GM21526 (cell line): ENCODE measurements around the gene MEIS2.

Experiments
- ATAC-seq: cut with Tn5 transposase; IDR thresholded peaks from one replicate; pipeline ENCODE4 v1.9.1; 2021; ENCODE audit warnings: moderate library complexity; ENCODE audit not compliant: unreplicated experiment, low FRiP score

Gene MEIS2

DNA sequence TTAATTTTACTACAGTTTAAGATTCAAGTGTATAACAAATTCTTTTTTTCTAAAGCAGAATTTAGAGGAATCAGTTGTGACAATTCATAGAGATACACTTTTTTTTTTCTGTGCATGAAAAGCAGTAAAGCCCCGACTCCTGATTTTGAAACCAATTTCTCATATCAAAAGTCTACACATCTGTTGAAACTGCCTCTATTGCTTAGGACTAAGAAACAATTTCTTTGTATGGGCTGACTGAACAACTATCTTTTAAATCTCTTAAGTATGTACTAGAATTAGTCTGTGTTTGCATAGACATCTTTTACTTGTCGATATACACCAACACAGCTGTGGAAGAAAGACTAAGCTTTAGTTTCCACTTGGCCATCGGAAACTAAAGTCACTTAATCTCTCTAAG lies 127.6 kb downstream of the MEIS2 start:
- no peak for ATAC-seq

DNA sequence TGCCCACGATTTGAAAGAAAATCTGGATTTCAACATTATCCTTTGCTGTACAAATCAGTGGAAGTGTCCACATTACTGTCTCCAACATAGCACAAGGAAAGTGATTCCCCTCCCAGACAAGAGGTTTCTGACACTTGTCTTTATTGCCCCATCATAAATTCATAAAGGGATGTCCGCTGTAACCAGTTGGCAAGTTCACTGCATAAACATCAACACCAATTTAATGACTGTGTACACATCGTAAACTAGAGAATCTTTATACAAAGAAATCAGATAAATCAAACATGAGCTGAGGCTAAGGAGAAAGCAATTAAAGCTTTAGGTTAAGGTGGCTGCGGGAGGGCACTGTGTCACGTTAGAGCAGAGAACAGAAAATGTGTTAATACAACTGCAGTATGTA lies 129.8 kb downstream of the MEIS2 start:
- no peak for ATAC-seq

DNA sequence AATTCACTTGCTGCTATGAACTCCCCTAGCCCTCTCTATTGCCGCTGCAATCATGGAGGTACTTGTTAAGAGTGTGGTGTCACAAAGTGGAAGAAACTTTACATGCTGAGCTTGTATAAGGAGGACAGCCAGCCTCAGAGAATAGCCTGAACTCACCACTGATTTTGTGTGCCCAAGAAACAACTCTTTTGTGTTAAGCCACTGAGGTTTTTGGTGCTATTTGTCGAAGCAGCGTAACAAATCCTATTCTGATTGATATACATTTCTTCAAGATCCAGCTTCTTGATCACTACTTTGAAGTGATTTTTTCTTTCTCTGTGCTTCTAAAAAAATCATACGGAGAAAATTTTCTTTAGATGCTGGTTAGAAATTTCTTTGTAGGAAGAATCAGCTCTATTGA lies 132.4 kb downstream of the MEIS2 start:
- no peak for ATAC-seq

DNA sequence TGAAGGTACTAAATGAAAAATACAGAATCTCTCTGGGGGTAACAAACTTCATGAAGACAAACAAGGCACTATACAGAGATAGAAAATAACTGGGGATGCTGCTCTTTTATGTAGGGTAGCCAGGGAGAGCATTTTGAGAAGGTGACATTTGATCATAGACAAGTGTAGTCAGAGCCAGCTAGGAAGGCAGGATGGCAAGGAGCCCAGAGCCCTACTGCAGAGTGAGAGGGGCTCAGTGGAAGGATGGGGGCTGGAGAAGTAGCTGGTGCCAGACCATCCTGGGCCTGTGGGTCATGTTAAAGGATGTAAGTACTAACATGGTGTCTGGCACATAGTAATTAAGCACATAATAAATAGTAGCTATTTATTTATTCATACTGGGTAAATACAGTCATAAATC lies 133.6 kb downstream of the MEIS2 start:
- ATAC-seq, result no peak

DNA sequence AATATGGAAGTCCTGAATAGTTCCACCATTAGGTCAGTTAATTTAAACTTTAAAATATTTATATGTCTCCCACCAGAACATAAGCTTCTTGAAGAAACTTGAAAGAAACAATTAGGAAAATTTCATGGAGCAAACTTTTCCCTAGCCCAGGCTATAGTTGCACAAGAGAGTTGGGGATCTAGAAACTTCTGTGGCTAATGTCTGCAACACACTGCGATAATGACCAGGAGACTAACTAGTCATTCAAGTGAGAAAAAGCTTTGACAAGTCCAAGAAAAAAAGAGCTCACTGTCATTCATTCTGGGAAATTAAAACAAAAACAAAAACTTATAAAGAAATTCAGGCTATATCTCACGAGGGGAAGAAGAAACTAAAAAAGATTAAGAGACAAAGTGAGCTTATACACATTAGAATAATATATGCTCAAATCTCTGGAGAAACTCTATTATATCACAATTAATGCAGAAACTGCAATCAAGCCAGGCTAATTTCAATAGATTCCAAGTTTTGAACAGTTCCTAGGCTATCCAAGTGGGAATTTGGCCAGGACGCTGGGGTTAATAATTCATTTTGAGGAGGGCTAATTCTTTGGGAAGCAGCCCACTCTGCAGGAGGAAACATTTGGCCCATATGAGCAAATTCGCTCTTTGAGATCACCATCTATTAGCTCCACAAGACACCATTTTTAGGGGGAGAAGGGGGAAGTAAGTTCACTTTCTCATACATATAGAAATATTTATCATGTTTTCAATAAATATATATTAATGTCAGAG lies 134.6 kb downstream of the MEIS2 start:
- no peak for ATAC-seq

DNA sequence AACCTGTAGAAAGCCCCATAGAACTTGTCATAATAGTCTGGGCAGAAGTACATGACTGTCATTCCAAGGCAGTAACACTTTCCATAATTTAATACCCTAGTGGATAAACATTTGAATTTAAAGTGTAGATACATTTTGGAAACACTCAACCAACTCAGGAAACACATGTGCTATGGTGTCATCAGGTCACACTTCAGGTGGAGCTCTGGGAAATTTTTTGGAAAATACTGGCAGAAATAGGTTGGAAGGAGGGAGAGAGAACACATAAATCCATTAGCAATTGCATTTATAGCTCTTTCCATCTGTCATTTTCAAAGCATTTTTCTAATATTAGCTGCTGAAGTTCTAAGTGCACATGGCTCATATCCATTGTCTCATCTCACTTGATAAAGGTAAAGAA lies 135.7 kb downstream of the MEIS2 start:
- ATAC-seq, result no peak

DNA sequence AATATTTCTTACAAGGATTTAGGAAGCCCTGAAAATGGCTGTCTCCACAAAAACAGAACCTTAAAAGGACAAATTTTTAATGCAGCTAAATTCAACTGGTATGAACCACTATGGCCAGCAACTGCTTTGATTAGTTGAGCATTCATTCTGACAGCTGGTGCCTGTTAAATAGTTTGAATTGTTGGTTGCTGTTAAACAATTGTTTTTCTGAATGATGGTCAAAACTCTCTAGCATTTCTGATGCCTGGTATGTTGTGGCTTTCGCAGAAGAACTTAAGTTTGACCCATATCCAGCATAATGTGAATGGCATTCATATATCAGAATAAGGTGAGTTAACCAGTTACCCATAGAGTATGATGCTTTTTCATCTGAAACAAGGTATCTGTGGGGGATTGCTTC lies 138.4 kb downstream of the MEIS2 start:
- ATAC-seq, result no peak

DNA sequence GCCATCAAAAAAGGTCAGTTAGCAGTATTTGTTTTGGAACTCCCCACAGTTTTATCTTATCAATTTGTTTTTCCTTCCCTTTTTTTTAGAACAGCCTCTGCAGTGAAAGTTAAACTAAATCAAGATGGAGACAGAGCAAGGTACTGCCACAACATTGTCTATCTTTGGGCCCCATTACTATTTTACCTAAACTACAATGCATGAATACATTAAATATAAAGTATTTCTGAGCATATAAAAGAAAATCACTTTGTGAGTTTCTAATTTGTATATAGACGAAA lies 139.5 kb downstream of the MEIS2 start:
- no peak for ATAC-seq

DNA sequence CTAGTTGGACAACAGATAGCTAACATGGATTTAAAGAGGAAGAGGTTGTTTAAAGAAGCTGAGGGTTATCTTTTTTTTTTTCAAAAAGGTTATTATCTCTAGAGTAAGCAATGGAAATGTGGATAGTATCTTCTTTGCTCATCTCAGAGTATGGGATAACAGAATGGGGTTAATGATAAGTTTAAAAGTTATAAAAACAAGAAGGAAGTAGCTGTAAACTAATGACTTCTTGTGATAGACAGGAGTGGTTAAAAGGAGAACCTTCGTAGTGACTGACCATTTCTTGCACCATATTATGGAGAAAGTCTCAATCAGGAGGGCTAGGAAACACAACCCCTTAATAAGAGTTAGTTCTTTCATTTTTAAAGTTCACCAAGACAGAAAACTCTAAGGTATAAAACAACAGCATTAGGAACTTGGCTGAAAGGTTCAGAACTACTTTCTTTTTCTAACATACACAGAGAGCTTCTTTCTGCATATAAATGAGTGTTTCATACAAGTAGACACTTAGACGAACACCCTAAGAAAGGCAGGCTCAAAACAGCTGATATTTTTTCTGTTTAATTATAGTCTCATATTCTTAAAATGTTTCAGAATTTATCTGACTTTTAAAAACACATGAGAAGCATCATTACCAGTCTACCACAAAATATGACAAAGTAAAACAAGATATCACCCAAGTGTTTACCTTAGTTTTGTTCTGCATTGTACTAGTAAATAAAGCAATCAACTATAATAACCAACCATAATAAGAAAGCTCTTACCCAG lies 140.0 kb downstream of the MEIS2 start:
- no peak for ATAC-seq

DNA sequence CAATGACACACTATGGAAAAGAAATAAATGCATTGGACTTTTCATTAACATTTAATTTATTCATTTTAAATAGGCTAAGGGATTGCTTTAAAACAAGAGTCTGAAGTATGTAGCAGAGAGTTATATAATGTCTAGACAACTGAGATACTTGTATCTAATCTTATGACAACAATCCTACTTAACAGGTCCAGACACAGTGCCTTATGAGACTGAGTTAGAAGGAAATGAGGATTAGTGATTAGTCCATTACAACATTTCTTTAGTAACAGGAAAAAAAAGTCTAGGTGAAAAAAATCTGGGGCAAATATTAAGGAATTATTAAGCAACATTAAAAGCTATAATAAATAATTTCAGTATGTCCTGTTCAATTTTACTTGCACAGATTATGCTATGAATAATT lies 140.6 kb downstream of the MEIS2 start:
- ATAC-seq, result no peak

DNA sequence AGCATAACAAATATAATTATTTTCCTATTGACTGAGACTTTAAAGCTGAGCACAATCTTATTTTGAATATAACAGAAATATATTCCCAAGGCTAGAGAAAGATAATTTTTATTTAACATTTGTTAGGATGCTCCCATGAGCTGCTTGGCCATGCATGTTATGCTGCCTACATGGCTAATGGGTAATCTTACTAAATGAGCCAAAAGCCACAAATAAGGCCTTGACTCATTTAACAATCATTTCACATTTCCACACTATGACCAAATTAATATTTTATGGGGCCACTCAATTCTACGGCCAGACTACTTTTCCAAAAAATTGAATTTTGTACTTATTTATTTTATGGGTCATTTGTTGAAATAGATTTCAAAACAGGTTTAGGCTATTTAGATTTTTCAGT lies 141.7 kb downstream of the MEIS2 start:
- no peak for ATAC-seq

DNA sequence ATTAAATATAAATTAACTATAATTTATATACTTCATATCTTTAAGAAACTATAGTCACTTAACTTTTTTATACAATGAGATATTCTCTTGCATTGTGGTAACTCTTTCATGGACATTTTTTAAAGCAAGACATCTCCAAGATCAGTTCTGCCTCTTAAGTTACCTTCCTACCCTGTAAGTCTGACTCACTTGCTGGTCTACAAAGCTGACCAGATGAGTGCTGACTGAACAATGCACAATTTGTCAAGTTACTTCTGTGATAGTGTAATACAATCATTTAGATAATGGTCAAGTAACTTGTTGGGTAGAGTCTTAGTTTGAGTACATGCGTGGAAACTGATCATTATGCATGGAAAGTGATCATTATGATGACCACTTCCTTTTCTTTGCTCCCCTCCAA lies 145.9 kb downstream of the MEIS2 start:
- no peak for ATAC-seq

DNA sequence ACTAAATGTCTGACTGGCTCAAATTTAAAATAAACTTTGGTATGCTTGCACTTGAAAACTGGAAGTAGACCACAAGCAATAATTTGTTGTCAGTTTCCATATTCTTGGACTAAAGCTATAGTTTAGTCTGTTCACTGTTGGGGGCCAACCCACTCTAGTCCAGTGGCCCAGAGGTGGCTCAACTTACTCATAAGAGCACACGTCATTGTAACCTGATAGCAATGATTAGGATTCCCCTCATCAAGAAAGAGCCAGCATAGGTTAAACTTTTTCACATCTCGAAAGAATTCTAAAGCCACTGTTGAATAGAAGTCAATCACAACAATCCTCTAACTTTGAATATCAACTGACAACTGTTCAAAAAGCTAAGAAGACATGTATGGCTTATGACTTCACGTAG lies 147.0 kb downstream of the MEIS2 start:
- ATAC-seq, result no peak

DNA sequence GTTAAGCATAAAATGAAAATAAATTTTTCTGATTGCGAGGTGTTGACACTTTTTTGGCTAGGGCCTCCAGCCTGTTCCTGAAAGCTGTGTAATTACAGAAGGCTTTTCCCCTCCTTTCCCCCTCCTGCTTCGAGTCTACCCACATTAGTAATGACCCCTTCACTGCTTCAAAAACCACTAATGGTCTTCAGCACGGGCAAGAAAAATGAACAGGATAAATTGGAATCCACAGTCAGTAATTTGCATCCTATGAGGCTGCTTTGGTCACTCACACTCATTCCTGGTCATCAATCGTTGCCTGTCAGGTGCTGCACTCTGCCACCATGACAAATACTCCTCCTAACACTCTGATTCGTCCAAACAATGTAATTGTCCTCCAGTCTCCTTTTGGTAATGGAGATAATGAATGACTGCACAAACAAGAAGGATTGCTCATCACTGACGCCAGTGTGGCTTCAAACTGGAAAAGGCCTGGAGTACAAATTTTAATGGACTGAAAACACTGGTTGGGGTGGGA lies 148.6 kb downstream of the MEIS2 start:
- no peak for ATAC-seq

DNA sequence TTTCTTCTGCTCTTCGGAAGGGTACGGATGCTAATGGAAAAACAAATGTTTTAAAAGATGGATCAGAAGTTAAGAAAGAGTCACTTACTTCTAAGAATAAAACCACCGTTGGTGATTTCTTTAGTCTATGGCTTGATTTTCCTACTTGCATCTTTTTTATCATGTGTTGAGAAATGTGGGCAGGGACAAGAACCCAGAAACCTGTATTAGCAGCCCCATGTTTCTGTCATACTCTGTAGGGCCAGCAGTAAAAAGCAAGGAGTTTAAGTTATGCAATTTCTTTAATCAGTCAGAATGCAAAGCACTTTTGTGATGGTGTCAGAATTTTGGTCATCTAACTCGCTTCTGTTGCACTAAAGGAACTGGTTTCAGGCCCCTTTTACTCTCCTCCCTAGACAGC lies 150.0 kb downstream of the MEIS2 start:
- no peak for ATAC-seq

DNA sequence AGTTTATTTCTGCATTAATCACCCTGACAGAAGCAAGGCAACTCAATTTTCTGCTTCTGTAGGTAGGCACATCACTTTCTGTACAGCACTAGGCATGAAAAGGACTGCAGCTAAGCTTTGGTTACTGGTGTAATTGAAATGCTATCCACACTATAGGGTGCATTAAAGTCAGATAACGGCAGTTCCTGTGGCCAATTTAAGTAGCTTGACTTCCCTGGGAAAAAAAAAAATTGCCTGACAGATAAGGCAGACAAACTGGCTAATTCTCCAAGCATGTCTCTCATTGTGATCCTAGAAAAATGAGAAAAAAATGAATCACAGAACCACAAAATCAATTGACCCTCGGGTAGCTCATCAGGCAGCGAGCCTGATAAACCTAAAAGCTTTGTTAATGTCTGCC lies 151.4 kb downstream of the MEIS2 start:
- no peak for ATAC-seq

DNA sequence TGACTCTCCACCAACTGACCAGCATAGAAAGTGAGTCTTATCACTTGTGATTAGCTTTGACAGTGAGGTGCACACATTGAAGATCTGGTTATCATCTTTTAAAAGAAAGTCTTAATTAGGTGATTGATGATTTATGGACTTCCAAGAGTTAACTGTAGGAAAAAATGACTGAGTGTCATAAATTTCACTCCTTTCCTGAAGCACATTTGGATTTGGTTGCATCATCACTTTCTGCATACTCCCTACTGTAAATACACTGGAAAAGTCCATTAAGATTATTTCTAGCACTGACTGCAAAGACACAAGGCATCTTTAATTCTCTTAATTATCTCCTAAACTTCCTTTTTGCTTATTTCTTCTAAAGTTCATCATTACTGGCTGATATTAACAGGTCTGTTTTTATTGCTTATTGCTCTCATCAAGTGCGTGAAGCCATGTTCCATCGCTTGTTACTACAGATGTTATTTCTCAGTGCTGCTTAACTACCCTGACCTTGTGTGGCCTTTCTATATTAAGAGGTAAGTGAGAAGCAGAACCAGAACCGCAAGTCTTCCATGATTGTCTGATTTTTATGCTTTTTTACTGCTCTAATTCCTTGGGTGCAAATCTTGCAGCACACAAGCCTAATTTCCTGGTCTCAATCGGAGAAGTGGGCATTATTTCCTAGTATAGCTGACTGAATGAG lies 153.2 kb downstream of the MEIS2 start:
- ATAC-seq, result no peak

DNA sequence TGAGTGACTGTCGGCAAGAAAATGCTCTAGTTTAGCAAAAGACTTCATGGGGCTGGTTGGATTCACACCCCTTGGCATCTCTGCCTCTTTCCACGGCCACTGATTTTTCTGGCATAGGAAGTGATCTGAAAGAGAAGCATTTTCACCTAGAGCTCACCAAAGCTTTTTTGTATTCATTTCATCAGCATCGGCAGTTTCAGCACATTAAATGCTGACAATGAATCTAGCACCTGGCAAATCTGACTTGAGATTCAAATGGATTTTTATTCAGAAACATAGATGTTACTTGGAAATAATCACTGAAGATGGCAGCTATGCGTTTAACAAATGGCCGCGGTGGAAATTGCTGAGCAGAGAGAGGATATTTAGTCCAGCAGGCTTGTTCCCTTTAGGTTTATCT lies 155.9 kb downstream of the MEIS2 start:
- ATAC-seq, result no peak

DNA sequence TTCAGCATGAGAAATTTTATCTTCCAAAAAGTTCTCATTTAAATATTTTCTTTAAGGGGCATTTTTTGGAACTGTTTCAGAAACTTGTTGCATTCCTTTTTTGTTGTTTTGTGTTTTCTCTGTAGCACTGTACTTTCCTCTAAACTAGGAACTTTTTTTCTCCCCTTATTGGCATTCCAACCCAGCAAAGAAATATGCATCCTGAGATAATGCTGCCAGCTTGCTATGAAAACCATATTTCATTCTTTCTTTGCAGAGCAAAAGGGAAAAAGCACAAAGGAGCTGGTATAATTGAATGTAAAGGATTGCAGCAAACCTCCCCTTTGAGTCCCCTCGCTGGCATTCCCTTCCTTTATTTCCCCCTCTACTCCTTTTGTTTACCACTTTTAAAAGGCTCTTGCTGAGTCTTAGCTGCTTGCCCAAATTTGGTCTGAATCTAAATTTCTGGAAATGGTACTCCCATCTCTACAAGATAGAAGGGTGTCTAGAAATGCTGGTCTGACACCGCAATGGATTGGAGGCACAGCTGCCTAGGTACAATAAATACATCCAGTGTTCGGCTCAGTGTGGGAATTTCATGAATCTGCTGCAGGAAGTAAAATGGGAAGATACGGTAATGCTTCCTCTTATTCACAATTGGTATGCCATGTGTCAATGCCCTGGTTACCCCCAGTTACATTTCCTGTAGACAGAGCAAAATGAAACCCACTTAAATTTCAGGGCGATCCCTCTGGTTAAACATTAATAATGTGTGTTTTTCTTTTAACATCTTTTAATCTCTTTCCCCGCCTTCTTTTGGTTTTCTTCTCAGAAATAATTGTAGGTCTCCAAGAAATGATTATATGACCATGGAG lies 156.6 kb downstream of the MEIS2 start:
- no peak for ATAC-seq

DNA sequence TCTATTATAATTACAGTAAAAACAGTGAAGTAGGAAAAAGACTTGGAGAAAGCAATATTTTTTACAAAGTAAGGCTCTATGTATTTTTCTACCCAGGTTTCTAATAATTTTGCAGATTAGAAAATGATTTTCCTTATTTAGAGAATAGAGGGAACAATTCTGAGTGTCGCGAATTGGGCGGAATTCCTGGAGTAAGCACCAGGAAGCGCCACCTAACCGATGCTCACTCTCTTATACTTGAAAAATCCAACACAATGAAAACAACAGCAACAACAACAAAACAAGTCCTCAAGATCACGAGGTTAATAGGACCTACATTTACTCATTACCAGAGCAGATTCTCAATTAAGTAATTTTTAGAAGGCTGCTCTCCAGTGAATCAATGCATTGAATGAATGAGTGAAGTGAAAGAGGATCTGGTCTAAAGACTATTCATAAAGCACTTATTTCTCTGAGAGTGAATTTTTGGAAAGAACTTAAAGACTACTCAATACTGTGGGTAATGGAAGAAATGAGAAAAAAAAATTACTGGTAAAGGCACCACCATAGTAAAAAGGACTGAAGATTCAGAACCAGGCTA lies 158.0 kb downstream of the MEIS2 start:
- ATAC-seq, result no peak
